A673 (cell line): ENCODE measurements around the gene METRN.

ENCODE experiments used
- EZH2 ChIP-seq: fragments of 200-600 bp; sonication (generic); IDR thresholded peaks from 2 replicates; pipeline ENCODE4 v1.6.1; 2017; ENCODE audit warnings: borderline replicate concordance, low read depth, mild to moderate bottlenecking, mixed read lengths, antibody characterized with exemption, low read length; ENCODE audit not compliant: poor library complexity, severe bottlenecking
- TF ChIP-seq, protein P1 (sequence below): fragments of 300-800, 200-600 bp; sonication (generic); conservative IDR thresholded peaks from 2 replicates; pipeline ENCODE4 v1.5.1; 2017; ENCODE audit warnings: low read depth, mild to moderate bottlenecking, antibody characterized with exemption, low read length, moderate library complexity, mixed read lengths

DNA sequence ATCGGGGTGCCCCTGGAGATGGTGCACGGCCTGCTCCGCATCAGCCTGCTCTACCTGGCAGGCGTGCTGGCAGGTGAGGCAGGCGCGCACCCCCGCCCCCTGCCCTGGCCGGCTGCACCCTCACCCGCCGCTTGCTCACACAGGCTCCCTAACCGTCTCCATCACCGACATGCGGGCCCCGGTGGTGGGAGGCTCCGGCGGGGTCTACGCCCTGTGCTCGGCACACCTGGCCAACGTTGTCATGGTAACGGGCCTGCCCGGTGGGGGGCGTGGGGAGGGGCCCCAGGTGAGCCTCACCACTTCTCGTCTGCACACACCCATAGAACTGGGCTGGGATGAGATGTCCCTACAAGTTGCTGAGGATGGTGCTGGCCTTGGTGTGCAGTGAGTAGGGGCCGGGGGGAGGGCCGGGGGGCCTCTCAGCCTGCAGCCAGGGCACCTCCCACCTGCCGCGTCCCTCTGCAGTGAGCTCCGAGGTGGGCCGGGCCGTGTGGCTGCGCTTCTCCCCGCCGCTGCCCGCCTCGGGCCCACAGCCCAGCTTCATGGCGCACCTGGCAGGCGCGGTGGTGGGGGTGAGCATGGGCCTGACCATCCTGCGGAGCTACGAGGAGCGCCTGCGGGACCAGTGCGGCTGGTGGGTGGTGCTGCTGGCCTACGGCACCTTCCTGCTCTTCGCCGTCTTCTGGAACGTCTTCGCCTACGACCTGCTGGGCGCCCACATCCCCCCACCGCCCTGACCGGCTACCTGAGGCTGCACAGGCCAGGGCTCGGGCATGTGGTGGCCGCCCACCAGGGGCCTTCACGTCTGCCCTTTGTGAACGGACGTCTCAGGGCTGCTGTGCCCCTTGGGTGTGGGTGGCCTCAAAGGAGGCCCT is 37.4 kb upstream of the METRN start:
- TF ChIP-seq EZH2: no peak
- TF ChIP-seq, protein P1, sequence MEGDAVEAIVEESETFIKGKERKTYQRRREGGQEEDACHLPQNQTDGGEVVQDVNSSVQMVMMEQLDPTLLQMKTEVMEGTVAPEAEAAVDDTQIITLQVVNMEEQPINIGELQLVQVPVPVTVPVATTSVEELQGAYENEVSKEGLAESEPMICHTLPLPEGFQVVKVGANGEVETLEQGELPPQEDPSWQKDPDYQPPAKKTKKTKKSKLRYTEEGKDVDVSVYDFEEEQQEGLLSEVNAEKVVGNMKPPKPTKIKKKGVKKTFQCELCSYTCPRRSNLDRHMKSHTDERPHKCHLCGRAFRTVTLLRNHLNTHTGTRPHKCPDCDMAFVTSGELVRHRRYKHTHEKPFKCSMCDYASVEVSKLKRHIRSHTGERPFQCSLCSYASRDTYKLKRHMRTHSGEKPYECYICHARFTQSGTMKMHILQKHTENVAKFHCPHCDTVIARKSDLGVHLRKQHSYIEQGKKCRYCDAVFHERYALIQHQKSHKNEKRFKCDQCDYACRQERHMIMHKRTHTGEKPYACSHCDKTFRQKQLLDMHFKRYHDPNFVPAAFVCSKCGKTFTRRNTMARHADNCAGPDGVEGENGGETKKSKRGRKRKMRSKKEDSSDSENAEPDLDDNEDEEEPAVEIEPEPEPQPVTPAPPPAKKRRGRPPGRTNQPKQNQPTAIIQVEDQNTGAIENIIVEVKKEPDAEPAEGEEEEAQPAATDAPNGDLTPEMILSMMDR: no peak
